Measurements from ENCODE around the gene ATP6V0C. TPM values are rescaled to one million over a fixed set of nuclear protein-coding genes. Genes with fewer than 3 reads are reported as not detected.

ATP6V0C gene
- total and polyA plus RNA-seq, 2 of the 8 experiments (the other 6 are each of a cell fraction or from before 2014, with no cell fraction given): 125 to 176 TPM

DNA sequence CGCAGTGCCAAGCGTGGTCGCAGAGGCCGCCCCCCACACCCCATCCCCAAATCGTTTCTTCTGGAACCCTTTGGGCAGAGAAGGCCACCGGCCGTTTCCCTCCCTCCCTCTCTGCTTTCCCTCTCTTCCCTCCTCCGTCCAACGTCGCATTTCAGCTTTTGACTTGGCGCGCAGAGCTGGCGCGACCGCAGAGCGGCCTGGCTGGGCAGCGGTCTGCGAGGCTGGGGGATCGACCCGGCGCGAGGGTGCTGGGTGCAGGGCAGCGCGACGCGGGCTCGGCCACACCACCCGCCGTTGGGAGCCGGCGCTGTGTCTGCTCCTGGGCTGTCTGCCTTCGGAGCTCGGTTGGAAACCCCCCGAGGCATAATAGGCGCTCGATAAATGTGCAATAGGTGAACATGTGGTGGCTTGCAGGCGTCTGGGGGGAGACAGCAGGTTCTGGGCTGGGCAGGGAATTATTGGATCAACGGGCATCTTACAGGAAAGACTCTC, 45.5 kb upstream of the ATP6V0C start (continued):
- TF ChIP-seq SUZ12 (IDR thresholded peaks at IDR 0.05; ENCODE audit: low read length) (0 out of 2 replicates have a peak, but pooled peaks have one; percentile 28), GTF2F1 (IDR thresholded peaks at IDR 0.05; ENCODE audit: borderline replicate concordance, low read depth, low read length) (no peak), POLR2A (IDR thresholded peaks at IDR 0.05; ENCODE audit: control extremely low read depth in 1 of 2, low read depth in 2 of 2, low read length in 2 of 2) (no peak), TCF12 (IDR thresholded peaks at IDR 0.05; ENCODE audit: low read depth, low read length) (no peak), RNF2 (IDR thresholded peaks at IDR 0.05; ENCODE audit: borderline replicate concordance, low read depth, low read length, missing control alignments, poor library complexity, severe bottlenecking) (no peak), SP2 (IDR thresholded peaks at IDR 0.05; ENCODE audit: low read length) (no peak), ASH2L (IDR thresholded peaks at IDR 0.05; ENCODE audit: low read length) (peak; percentile 31), HDAC6 (IDR thresholded peaks at IDR 0.05; ENCODE audit: low read depth, low read length) (no peak), MAFK (IDR thresholded peaks at IDR 0.05; ENCODE audit: low read depth, low read length) (no peak), CTBP2 (IDR thresholded peaks at IDR 0.05; ENCODE audit: borderline replicate concordance, insufficient read depth, insufficient read length, low read length) (no peak), BCL11A (IDR thresholded peaks at IDR 0.05; ENCODE audit: low read depth in 2 of 2, low read length in 2 of 2) (no peak), PHF8 (conservative IDR thresholded peaks at IDR 0.05; ENCODE audit: low read depth, low read length) (0 out of 2 replicates have a peak, but pooled peaks have one; percentile 49), SIRT6 (IDR thresholded peaks at IDR 0.05; ENCODE audit: low read length) (no peak), KDM1A (IDR thresholded peaks at IDR 0.05; ENCODE audit: borderline replicate concordance, low read length) (no peak), USF2 (IDR thresholded peaks at IDR 0.05; ENCODE audit: low read length) (no peak), TAF1 (IDR thresholded peaks at IDR 0.05; ENCODE audit: low read depth, low read length) (0 out of 2 replicates have a peak, but pooled peaks have one; percentile 5)

All from H1 (cell line).